K562 (cell line): ENCODE results near the gene BGN. TPM values are rescaled to one million over a fixed set of nuclear protein-coding genes. Genes with fewer than 3 reads are reported as not detected.
A peak's percentile ranks its signal among the peaks of the same experiment; 100 is the strongest.

Experiments
- ATAC-seq: fragments of 200-7000 bp; cut with Tn5 transposase; 3 replicates; pipeline ENCODE4 v1.9.1; 2020; ENCODE audit warnings: moderate library complexity
- BruUV-seq: library from RNA; stranded (reverse); fragments of 400-500 nt; replicated peaks from 2 replicates; lab custom pipeline; 2021; lab: Mats Ljungman, UMichigan
- CTCF ChIA-PET: fragments of 300-600 bp; formaldehyde crosslinking; extraction: SDS; loops from one replicate; lab custom pipeline; 2021; ENCODE audit warnings: low intra/inter-chr PET ratio; lab: Yijun Ruan, JAX
- POLR2A ChIA-PET: fragments of 300-600, 350-650 bp; sonication (Branson Sonifier 250); formaldehyde crosslinking; extraction: SDS; loops from one replicate; lab custom pipeline; 2021; ENCODE audit warnings: antibody characterized with exemption, inconsistent platforms; lab: Yijun Ruan, JAX
- DNase-seq, 4 experiments: peaks; one replicate each; pipeline versions ENCODE4 v3.0.0 to v3.0.0-alpha.2; 2011 to 2018; ENCODE audit warnings: low spot score in 3 of 4, mixed read lengths in 3 of 4; ENCODE audit errors: extremely low read depth in 1 of 4
- FAIRE-seq: peaks from 2 replicates; lab custom pipeline; 2011; peaks lifted over from hg19 to GRCh38; lab: Jason Lieb, UNC
- H2AFZ ChIP-seq: 2 replicates; pipeline ENCODE4 v1.6.0; 2011; ENCODE audit warnings: low read depth, low read length, control low read depth, inconsistent platforms
- H3K27ac ChIP-seq: fragments of 200-600 bp; 3 replicates; pipeline ENCODE4 v1.8.0; 2011; ENCODE audit warnings: low read depth, mild to moderate bottlenecking, control low read depth, inconsistent platforms, low read length, moderate library complexity, mixed read lengths; ENCODE audit errors: extremely low read depth
- H3K27me3 ChIP-seq, 2 experiments: fragments of 300-600 bp in 1 of 2; 2 replicates in 1 of 2; 3 replicates in 1 of 2; pipeline versions ENCODE4 v1.6.0 to v1.8.0; 2011; ENCODE audit warnings: inconsistent platforms in 2 of 2, low read length in 2 of 2, mild to moderate bottlenecking in 1 of 2, mixed read lengths in 1 of 2, moderate library complexity in 1 of 2; ENCODE audit not compliant: control insufficient read depth in 2 of 2, insufficient read depth in 2 of 2
- H3K36me3 ChIP-seq: fragments of 300-600 bp; 3 replicates; pipeline ENCODE4 v1.8.0; 2011; ENCODE audit warnings: mild to moderate bottlenecking, low read length, inconsistent platforms; ENCODE audit not compliant: control insufficient read depth, insufficient read depth
- H3K4me1 ChIP-seq, 2 experiments: fragments of 200-600 bp in 1 of 2; replicated peaks in 1 of 2; 2 replicates in 1 of 2; 3 replicates in 1 of 2; pipeline versions ENCODE4 v1.5.1 to v1.8.0; 2011; ENCODE audit warnings: inconsistent platforms in 2 of 2, low read length in 2 of 2, mild to moderate bottlenecking in 1 of 2, mixed read lengths in 1 of 2, moderate library complexity in 1 of 2; ENCODE audit not compliant: control insufficient read depth in 2 of 2, insufficient read depth in 2 of 2
- H3K4me2 ChIP-seq: 2 replicates; pipeline ENCODE4 v1.6.1; 2011; ENCODE audit warnings: low read length, control low read depth, inconsistent platforms, mixed read lengths; ENCODE audit not compliant: insufficient read depth
- H3K4me3 ChIP-seq: fragments of 200-600 bp; sonication (generic), shearing (Covaris generic); 2 replicates; pipeline ENCODE4 v1.5.1; 2016; ENCODE audit warnings: control low read depth, inconsistent platforms
- H3K79me2 ChIP-seq: fragments of 200-600 bp; 3 replicates; pipeline ENCODE4 v1.8.0; 2011; ENCODE audit warnings: low read length, inconsistent platforms; ENCODE audit not compliant: control insufficient read depth, insufficient read depth
- H3K9ac ChIP-seq, 2 experiments: 2 replicates each; pipeline versions ENCODE4 v1.6.0 to v1.6.1; 2011; ENCODE audit warnings: low read depth in 2 of 2, low read length in 2 of 2, control low read depth in 1 of 2, inconsistent platforms in 1 of 2, mild to moderate bottlenecking in 1 of 2, mixed read lengths in 1 of 2; ENCODE audit not compliant: insufficient read depth in 1 of 2
- H3K9me1 ChIP-seq: one replicate; pipeline ENCODE4 v1.6.0; 2011; ENCODE audit warnings: inconsistent platforms, mild to moderate bottlenecking, low read length, moderate library complexity; ENCODE audit not compliant: control insufficient read depth, insufficient read depth
- H3K9me3 ChIP-seq: replicated peaks from 2 replicates; pipeline ENCODE4 v1.5.1; 2011; ENCODE audit warnings: low read depth, low read length, inconsistent platforms; ENCODE audit not compliant: control insufficient read depth, insufficient read depth
- H4K20me1 ChIP-seq: replicated peaks from 2 replicates; pipeline ENCODE4 v1.6.1; 2011; ENCODE audit warnings: low read length, inconsistent platforms, mixed read lengths; ENCODE audit not compliant: control insufficient read depth, insufficient read depth
- ELF2 ChIP-seq: fragments of 250-450 bp; sonication (Bioruptor Pico); IDR thresholded peaks from 2 replicates; pipeline ENCODE4 v1.5.0; 2021; ENCODE audit warnings: mild to moderate bottlenecking
- HSF4 ChIP-seq: fragments of 250-450 bp; sonication (Bioruptor Pico); IDR thresholded peaks from 2 replicates; pipeline ENCODE4 v2.1.2; 2022; ENCODE audit warnings: mild to moderate bottlenecking, moderate library complexity, borderline replicate concordance
- SMARCC2 ChIP-seq: fragments of 450-650 bp; IDR thresholded peaks from 2 replicates; pipeline ENCODE4 v1.6.1; 2017; ENCODE audit warnings: antibody characterized with exemption, moderate library complexity, mild to moderate bottlenecking, low read depth
- SP1 ChIP-seq: sonication (generic); formaldehyde crosslinking; IDR thresholded peaks from 2 replicates; pipeline ENCODE4 v1.8.1; 2022; ENCODE audit warnings: mild to moderate bottlenecking, missing genetic modification reagents
- WGBS: fragments of 100-300 bp; shearing (Covaris generic); methylation state at CpG from one replicate; pipeline ENCODE4 v1.1.6; 2016; ENCODE audit warnings: low coverage, mixed read lengths; ENCODE audit not compliant: insufficient coverage; ENCODE audit errors: missing lambda C conversion rate; 5-methylcytosine and 5-hydroxymethylcytosine counted together
- in situ Hi-C: fragments of 300-500 bp; cut with MboI; formaldehyde crosslinking; loops from 4 replicates; pipeline ENCODE4 v1.15.0; 2018; ENCODE audit warnings: inconsistent platforms, mixed read lengths
- intact Hi-C: fragments of 100-400 bp; cut with micrococcal nuclease; formaldehyde crosslinking; loops from 2 replicates; pipeline ENCODE4 v1.14.2; 2022
- polyA plus RNA-seq, 8 experiments: library from polyadenylated mRNA; depleted of rRNA in 4 of 8; stranded (reverse) in 5 of 8; unstranded in 3 of 8; fragments of >200 nt; fragmentation: Nextera tagmentation in 2 of 8; fragmentation: Illumina TruSeq in 1 of 8; extraction: Ambion mirVana in 2 of 8; extraction: Trizol in 1 of 8; gene quantifications; 2 replicates each; pipeline versions ENCODE4 v1.2.1 to v1.2.3, GENCODE V29; 2011 to 2014; ENCODE audit warnings: inconsistent platforms in 1 of 8, missing spikeins in 1 of 8
- total RNA-seq, 7 experiments: library from RNA; depleted of rRNA in 6 of 7; stranded (reverse); fragments of >200 nt in 6 of 7; fragmentation: Illumina TruSeq in 2 of 7; extraction: Trizol in 2 of 7; gene quantifications; 2 replicates each; pipeline versions ENCODE4 v1.2.1 to v1.2.3, GENCODE V29; 2011 to 2021; ENCODE audit warnings: low replicate concordance in 1 of 7
- TF ChIP-seq, protein P1 (sequence below): IDR thresholded peaks from 2 replicates; pipeline ENCODE4 v1.6.1; 2014; ENCODE audit warnings: antibody characterized with exemption
- TF ChIP-seq, protein P2 (sequence below), 2 experiments: IDR thresholded peaks in 1 of 2; conservative IDR thresholded peaks in 1 of 2; 2 replicates each; pipeline ENCODE4 v1.6.1; 2016; ENCODE audit warnings: low read depth in 2 of 2, mild to moderate bottlenecking in 1 of 2, missing compliant biosample characterization in 1 of 2, missing genetic modification characterization in 1 of 2, moderate library complexity in 1 of 2
- TF ChIP-seq, protein P3 (sequence below), 3 experiments: fragments of 200-800 bp in 1 of 3; fragments of 250-450 bp in 1 of 3; fragments of 450-650 bp in 1 of 3; sonication (Bioruptor Pico) in 1 of 3; sonication (Bioruptor generic) in 1 of 3; formaldehyde crosslinking in 1 of 3; IDR thresholded peaks; 2 replicates each; pipeline versions ENCODE4 v1.6.1 to v1.8.0; 2016 to 2022; ENCODE audit warnings: mild to moderate bottlenecking in 2 of 3, missing genetic modification characterization in 2 of 3, missing compliant biosample characterization in 1 of 3, moderate library complexity in 1 of 3
- TF ChIP-seq, protein P4 (sequence below): fragments of 250-450 bp; sonication (Bioruptor Pico); IDR thresholded peaks from 2 replicates; pipeline ENCODE4 v1.4.0; 2020; ENCODE audit warnings: mild to moderate bottlenecking, moderate library complexity

Gene BGN
- total and polyA plus RNA-seq, 9 of the 15 experiments (the other 6 are each of a cell fraction or from before 2014, with no cell fraction given): 0.11 TPM; not detected in 8

DNA sequence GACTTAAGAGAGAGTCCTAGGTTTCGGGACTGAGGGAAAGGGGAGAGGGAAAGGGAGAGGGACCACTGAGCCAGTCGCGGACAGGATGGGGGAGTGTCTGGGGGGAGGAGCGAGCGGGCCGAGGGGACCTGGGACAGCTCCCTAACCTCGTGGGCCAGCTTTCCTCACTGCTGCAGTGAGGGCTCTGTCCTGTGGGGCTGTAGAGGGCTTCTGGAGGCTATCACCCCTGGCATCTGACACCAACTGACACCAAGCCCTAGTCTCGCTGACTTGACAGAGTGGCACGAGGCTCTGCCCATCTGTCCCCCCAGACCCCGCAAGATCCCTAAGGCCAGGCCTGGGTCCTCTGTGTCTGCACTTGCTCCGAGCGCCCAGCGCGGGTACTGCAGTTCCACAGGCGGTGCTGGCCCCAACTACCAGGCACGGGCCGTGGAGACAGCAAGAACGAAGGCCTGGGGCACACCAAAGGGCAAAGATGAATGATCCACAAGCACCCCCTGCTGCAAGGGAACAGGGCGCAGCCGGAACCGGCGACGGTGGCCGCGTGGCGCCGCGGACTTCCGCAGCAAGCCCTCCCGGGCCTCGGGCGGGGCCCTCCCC is 24.9 kb upstream of the BGN start:
- WGBS: 0% methylated on average over 14 of the region's 32 CpGs
- peak; percentile 15 for FAIRE-seq
- H2AFZ ChIP-seq: peak overlapping the region; percentile 80
- H4K20me1 ChIP-seq: no peaks in the 10 kb centered on the region
- in situ Hi-C loops (no loop called here), intact Hi-C loops (loop anchor here (5.0 kb wide), 1 partner anchor 37 kb away; no protein-coding TSS in a partner anchor)
- no TSS peak for BruUV-seq
- no peaks in the 10 kb centered on the region for H3K9me3 ChIP-seq
- H3K9ac ChIP-seq: peak overlapping the region; percentile 83 to 97
- H3K4me3 ChIP-seq: peak overlapping the region; percentile 92
- H3K4me2 ChIP-seq: peak overlapping the region; percentile 89
- H3K27ac ChIP-seq: peak overlapping the region; percentile 77
- ChIA-PET POLR2A (interaction anchor here (1.1 kb wide), 1 partner anchor 31 kb away, joined by 3 read pairs; no protein-coding TSS in a partner anchor), CTCF (interaction anchor here (1.7 kb wide), 1 partner anchor 37 kb away, joined by 9 read pairs; no protein-coding TSS in a partner anchor)
- peak; percentile 69 for ATAC-seq
- peaks cover under 1 to 48% of the 10 kb centered on the region in 2 experiments; a peak in 3 of 5 replicates for H3K4me1 ChIP-seq
- peaks cover 29% of the 10 kb centered on the region for H3K79me2 ChIP-seq
- H3K9me1 ChIP-seq: no peaks in the 10 kb centered on the region
- H3K36me3 ChIP-seq: peaks cover 36% of the 10 kb centered on the region; the same call in 2 of the 3 replicates
- peak; percentile 44 to 68 (median 62) for DNase-seq
- no peaks in the 10 kb centered on the region for H3K27me3 ChIP-seq
- no peak; the same call in 1 of the 2 replicates for TF ChIP-seq SP1 (CRISPR knock-in tag)
- TF ChIP-seq, protein P1, sequence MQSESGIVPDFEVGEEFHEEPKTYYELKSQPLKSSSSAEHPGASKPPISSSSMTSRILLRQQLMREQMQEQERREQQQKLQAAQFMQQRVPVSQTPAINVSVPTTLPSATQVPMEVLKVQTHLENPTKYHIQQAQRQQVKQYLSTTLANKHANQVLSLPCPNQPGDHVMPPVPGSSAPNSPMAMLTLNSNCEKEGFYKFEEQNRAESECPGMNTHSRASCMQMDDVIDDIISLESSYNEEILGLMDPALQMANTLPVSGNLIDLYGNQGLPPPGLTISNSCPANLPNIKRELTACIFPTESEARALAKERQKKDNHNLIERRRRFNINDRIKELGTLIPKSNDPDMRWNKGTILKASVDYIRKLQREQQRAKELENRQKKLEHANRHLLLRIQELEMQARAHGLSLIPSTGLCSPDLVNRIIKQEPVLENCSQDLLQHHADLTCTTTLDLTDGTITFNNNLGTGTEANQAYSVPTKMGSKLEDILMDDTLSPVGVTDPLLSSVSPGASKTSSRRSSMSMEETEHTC: no peak
- no peak for TF ChIP-seq SMARCC2
- TF ChIP-seq, protein P2, sequence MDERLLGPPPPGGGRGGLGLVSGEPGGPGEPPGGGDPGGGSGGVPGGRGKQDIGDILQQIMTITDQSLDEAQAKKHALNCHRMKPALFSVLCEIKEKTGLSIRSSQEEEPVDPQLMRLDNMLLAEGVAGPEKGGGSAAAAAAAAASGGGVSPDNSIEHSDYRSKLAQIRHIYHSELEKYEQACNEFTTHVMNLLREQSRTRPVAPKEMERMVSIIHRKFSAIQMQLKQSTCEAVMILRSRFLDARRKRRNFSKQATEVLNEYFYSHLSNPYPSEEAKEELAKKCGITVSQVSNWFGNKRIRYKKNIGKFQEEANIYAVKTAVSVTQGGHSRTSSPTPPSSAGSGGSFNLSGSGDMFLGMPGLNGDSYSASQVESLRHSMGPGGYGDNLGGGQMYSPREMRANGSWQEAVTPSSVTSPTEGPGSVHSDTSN (CRISPR knock-in tag; IDR thresholded peaks at IDR 0.05; ENCODE audit: low read depth): no peak
- TF ChIP-seq, protein P2 (tag; conservative IDR thresholded peaks at IDR 0.05; ENCODE audit: low read depth): no peak
- no peak for TF ChIP-seq ELF2 (CRISPR knock-in tag)
- TF ChIP-seq, protein P3, sequence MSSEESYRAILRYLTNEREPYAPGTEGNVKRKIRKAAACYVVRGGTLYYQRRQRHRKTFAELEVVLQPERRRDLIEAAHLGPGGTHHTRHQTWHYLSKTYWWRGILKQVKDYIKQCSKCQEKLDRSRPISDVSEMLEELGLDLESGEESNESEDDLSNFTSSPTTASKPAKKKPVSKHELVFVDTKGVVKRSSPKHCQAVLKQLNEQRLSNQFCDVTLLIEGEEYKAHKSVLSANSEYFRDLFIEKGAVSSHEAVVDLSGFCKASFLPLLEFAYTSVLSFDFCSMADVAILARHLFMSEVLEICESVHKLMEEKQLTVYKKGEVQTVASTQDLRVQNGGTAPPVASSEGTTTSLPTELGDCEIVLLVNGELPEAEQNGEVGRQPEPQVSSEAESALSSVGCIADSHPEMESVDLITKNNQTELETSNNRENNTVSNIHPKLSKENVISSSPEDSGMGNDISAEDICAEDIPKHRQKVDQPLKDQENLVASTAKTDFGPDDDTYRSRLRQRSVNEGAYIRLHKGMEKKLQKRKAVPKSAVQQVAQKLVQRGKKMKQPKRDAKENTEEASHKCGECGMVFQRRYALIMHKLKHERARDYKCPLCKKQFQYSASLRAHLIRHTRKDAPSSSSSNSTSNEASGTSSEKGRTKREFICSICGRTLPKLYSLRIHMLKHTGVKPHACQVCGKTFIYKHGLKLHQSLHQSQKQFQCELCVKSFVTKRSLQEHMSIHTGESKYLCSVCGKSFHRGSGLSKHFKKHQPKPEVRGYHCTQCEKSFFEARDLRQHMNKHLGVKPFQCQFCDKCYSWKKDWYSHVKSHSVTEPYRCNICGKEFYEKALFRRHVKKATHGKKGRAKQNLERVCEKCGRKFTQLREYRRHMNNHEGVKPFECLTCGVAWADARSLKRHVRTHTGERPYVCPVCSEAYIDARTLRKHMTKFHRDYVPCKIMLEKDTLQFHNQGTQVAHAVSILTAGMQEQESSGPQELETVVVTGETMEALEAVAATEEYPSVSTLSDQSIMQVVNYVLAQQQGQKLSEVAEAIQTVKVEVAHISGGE (CRISPR knock-in tag; IDR thresholded peaks at IDR 0.05): peak in 1 of 3 experiments; percentile 58; a peak in 1 of 6 replicates
- TF ChIP-seq HSF4 (CRISPR knock-in tag): no peak
- TF ChIP-seq, protein P4, sequence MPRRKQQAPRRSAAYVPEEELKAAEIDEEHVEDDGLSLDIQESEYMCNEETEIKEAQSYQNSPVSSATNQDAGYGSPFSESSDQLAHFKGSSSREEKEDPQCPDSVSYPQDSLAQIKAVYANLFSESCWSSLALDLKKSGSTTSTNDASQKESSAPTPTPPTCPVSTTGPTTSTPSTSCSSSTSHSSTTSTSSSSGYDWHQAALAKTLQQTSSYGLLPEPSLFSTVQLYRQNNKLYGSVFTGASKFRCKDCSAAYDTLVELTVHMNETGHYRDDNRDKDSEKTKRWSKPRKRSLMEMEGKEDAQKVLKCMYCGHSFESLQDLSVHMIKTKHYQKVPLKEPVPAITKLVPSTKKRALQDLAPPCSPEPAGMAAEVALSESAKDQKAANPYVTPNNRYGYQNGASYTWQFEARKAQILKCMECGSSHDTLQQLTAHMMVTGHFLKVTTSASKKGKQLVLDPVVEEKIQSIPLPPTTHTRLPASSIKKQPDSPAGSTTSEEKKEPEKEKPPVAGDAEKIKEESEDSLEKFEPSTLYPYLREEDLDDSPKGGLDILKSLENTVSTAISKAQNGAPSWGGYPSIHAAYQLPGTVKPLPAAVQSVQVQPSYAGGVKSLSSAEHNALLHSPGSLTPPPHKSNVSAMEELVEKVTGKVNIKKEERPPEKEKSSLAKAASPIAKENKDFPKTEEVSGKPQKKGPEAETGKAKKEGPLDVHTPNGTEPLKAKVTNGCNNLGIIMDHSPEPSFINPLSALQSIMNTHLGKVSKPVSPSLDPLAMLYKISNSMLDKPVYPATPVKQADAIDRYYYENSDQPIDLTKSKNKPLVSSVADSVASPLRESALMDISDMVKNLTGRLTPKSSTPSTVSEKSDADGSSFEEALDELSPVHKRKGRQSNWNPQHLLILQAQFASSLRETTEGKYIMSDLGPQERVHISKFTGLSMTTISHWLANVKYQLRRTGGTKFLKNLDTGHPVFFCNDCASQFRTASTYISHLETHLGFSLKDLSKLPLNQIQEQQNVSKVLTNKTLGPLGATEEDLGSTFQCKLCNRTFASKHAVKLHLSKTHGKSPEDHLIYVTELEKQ (CRISPR knock-in tag): no peak
